SK-N-SH treated with all-trans-retinoic acid at 6 μM for 48 hours (cell line): ENCODE results near the gene PLIN5.

Source experiments
- CSDC2 ChIP-seq: fragments of 250-450 bp; sonication (Bioruptor Pico); IDR thresholded peaks from 2 replicates; pipeline ENCODE4 v1.5.0; 2020; ENCODE audit warnings: mild to moderate bottlenecking, moderate library complexity
- ISL1 ChIP-seq: fragments of 250-450 bp; sonication (Bioruptor Pico); IDR thresholded peaks from 2 replicates; pipeline ENCODE4 v2.1.2; 2022; ENCODE audit warnings: mild to moderate bottlenecking, moderate library complexity
- RARB ChIP-seq: fragments of 250-450 bp; sonication (Bioruptor Pico); IDR thresholded peaks from 2 replicates; pipeline ENCODE4 v1.8.0; 2021; ENCODE audit warnings: mild to moderate bottlenecking, moderate library complexity
- TCF4 ChIP-seq: fragments of 250-450 bp; sonication (Bioruptor Pico); IDR thresholded peaks from 2 replicates; pipeline ENCODE4 v1.8.0; 2021; ENCODE audit warnings: mild to moderate bottlenecking, moderate library complexity, borderline replicate concordance
- ZNF8 ChIP-seq: fragments of 450-650 bp; formaldehyde crosslinking; IDR thresholded peaks from 2 replicates; pipeline ENCODE4 v1.5.0; 2020; ENCODE audit warnings: mild to moderate bottlenecking, moderate library complexity
- TF ChIP-seq, protein P1 (sequence below): fragments of 250-450 bp; sonication (Bioruptor Pico); IDR thresholded peaks from 2 replicates; pipeline ENCODE4 v1.5.0; 2020; ENCODE audit warnings: mild to moderate bottlenecking, moderate library complexity

GRCh38 chr19:4518345-4519171 lies 16.5 kb downstream of the PLIN5 start, which contains the start of gene PLIN4:
- TF ChIP-seq, protein P1, sequence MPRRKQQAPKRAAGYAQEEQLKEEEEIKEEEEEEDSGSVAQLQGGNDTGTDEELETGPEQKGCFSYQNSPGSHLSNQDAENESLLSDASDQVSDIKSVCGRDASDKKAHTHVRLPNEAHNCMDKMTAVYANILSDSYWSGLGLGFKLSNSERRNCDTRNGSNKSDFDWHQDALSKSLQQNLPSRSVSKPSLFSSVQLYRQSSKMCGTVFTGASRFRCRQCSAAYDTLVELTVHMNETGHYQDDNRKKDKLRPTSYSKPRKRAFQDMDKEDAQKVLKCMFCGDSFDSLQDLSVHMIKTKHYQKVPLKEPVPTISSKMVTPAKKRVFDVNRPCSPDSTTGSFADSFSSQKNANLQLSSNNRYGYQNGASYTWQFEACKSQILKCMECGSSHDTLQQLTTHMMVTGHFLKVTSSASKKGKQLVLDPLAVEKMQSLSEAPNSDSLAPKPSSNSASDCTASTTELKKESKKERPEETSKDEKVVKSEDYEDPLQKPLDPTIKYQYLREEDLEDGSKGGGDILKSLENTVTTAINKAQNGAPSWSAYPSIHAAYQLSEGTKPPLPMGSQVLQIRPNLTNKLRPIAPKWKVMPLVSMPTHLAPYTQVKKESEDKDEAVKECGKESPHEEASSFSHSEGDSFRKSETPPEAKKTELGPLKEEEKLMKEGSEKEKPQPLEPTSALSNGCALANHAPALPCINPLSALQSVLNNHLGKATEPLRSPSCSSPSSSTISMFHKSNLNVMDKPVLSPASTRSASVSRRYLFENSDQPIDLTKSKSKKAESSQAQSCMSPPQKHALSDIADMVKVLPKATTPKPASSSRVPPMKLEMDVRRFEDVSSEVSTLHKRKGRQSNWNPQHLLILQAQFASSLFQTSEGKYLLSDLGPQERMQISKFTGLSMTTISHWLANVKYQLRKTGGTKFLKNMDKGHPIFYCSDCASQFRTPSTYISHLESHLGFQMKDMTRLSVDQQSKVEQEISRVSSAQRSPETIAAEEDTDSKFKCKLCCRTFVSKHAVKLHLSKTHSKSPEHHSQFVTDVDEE (CRISPR knock-in tag): no peak
- TF ChIP-seq CSDC2 (CRISPR knock-in tag) (no peak), ZNF8 (CRISPR knock-in tag) (no peak), TCF4 (CRISPR knock-in tag) (no peak), RARB (CRISPR knock-in tag) (no peak), ISL1 (CRISPR knock-in tag) (no peak)
